Measurements from ENCODE around the gene PARN. TPM values are rescaled to one million over a fixed set of nuclear protein-coding genes. Genes with fewer than 3 reads are reported as not detected.

The PARN gene
- total RNA-seq, 1 experiment from 2014 or later, result 56.2 TPM

- Histone ChIP-seq H3K79me1 (ENCODE audit: insufficient read depth, low read depth, low read length, poor library complexity, severe bottlenecking) (no peaks in the 10 kb centered on the region), H3K4me2 (ENCODE audit: insufficient read depth, insufficient read length, low read length) (no peak overlapping the region), H3K23me2 (ENCODE audit: insufficient read length, low read depth, low read length, poor library complexity, severe bottlenecking) (no peaks in the 10 kb centered on the region), H3K27me3 (ENCODE audit: insufficient read depth, low read length) (no peaks in the 10 kb centered on the region), H3K14ac (ENCODE audit: insufficient read depth, low read length) (no peak overlapping the region), H3K4ac (ENCODE audit: low read depth, low read length) (no peak overlapping the region), H3K23ac (ENCODE audit: insufficient read length, low read depth, low read length) (no peak overlapping the region), H4K8ac (replicated peaks; ENCODE audit: insufficient read length, low read depth, low read length) (no peak overlapping the region), H2BK120ac (ENCODE audit: low read depth, low read length, poor library complexity, severe bottlenecking) (no peak overlapping the region), H3K4me1 (ENCODE audit: insufficient read depth, low read length) (peaks cover 2% of the 10 kb centered on the region; the same call in 1 of the 2 replicates), H3K79me2 (ENCODE audit: insufficient read depth, low read length) (no peaks in the 10 kb centered on the region), H2BK20ac (ENCODE audit: low read depth, low read length, poor library complexity, severe bottlenecking) (no peak overlapping the region), H3K9me3 (ENCODE audit: control insufficient read depth, low read depth, low read length) (peaks cover 8% of the 10 kb centered on the region), H2BK15ac (ENCODE audit: low read depth, low read length) (no peak overlapping the region), H2BK5ac (ENCODE audit: insufficient read length, low read length) (no peak overlapping the region), H2BK12ac (ENCODE audit: insufficient read length, low read depth, low read length) (no peak overlapping the region), H3K27ac (ENCODE audit: insufficient read length, low read depth, low read length) (no peak overlapping the region), H4K91ac (ENCODE audit: insufficient read length, low read depth, low read length) (no peak overlapping the region), H3K56ac (ENCODE audit: insufficient read length, low read depth, low read length) (no peak overlapping the region), H3K18ac (ENCODE audit: insufficient read length, low read depth, low read length) (no peak overlapping the region), H4K20me1 (ENCODE audit: control insufficient read depth, insufficient read depth, insufficient read length) (no peaks in the 10 kb centered on the region), H3K9ac (ENCODE audit: extremely low read depth, insufficient read length, low read length) (no peak overlapping the region), H2AK5ac (ENCODE audit: insufficient read length, low read length) (no peak overlapping the region), H3T11ph (ENCODE audit: low read length) (no peak overlapping the region), H2AFZ (ENCODE audit: low read length) (no peak overlapping the region), H4K5ac (ENCODE audit: insufficient read length, low read depth, low read length) (no peak overlapping the region)
- H3K4me1 Mint-ChIP-seq, result peaks cover 24 to 28% of the 10 kb centered on the region in 2 experiments
- no peaks in the 10 kb centered on the region; the same call in 1 of the 2 replicates for H3K27me3 Mint-ChIP-seq (ENCODE audit: low read depth)
- H3K4me3 Mint-ChIP-seq, result no peak overlapping the region
- peaks cover 11 to 17% (median 17%) of the 10 kb centered on the region in 3 experiments for H3K36me3 Mint-ChIP-seq (ENCODE audit: insufficient read depth in 1 of 3, low read depth in 3 of 3)
- peaks cover 9 to 10% of the 10 kb centered on the region in 2 experiments for H3K9me3 Mint-ChIP-seq
- DNase-seq, result no peak
- TF ChIP-seq CTCF (conservative IDR thresholded peaks at IDR 0.05), result no peak
- WGBS (ENCODE audit: extremely low coverage, insufficient read length, low lambda C conversion rate), result no CpG with 5 or more reads among the region's 5 CpGs
- H3K27ac Mint-ChIP-seq, result no peak overlapping the region
These were observed 98.4 kb downstream of the PARN start for GRCh38 chr16:14531613-14532012.
